ENCODE measurements around the gene ENGASE.

Gene ENGASE

GRCh38 chr17:79093270-79093669 lies 18.6 kb downstream of the ENGASE start:
- DNase-seq (ENCODE audit: low read depth), result no peak

GRCh38 chr17:79094261-79094660 lies 19.6 kb downstream of the ENGASE start:
- no peak for DNase-seq (ENCODE audit: low read depth)

GRCh38 chr17:79095345-79096055 lies 20.9 kb downstream of the ENGASE start:
- DNase-seq (ENCODE audit: low read depth), result no peak

- DNase-seq (ENCODE audit: low read depth), result no peak
Observed at GRCh38 chr17:79096477-79096876, 21.9 kb downstream of the ENGASE start.

GRCh38 chr17:79097226-79098055 lies 22.8 kb downstream of the ENGASE start:
- no peak for DNase-seq (ENCODE audit: low read depth)

GRCh38 chr17:79098282-79098867 lies 23.8 kb downstream of the ENGASE start:
- DNase-seq (ENCODE audit: low read depth), result no peak

- no peak for DNase-seq (ENCODE audit: low read depth)
Observed at GRCh38 chr17:79100405-79100804, 25.8 kb downstream of the ENGASE start.

- DNase-seq (ENCODE audit: low read depth), result no peak
Observed at GRCh38 chr17:79101111-79101673, 26.6 kb downstream of the ENGASE start.

GRCh38 chr17:79102214-79102613 lies 27.6 kb downstream of the ENGASE start:
- no peak for DNase-seq (ENCODE audit: low read depth)

GRCh38 chr17:79104898-79105600 lies 30.4 kb downstream of the ENGASE start:
- no peak for DNase-seq (ENCODE audit: low read depth)

- DNase-seq (ENCODE audit: low read depth), result no peak
Observed at GRCh38 chr17:79105937-79106336, 31.3 kb downstream of the ENGASE start.

GRCh38 chr17:79106958-79107357 lies 32.3 kb downstream of the ENGASE start:
- DNase-seq (ENCODE audit: low read depth), result no peak

- no peak for DNase-seq (ENCODE audit: low read depth)
Observed at GRCh38 chr17:79107499-79108231, 33.0 kb downstream of the ENGASE start.

GRCh38 chr17:79108232-79108850 lies 33.7 kb downstream of the ENGASE start:
- no peak for DNase-seq (ENCODE audit: low read depth)

- DNase-seq (ENCODE audit: low read depth), result no peak
Observed at GRCh38 chr17:79108870-79109269, 34.2 kb downstream of the ENGASE start.

GRCh38 chr17:79109584-79109983 lies 35.0 kb downstream of the ENGASE start:
- no peak for DNase-seq (ENCODE audit: low read depth)

- DNase-seq (ENCODE audit: low read depth), result no peak
Observed at GRCh38 chr17:79111097-79111496, 36.5 kb downstream of the ENGASE start.

- DNase-seq (ENCODE audit: low read depth), result no peak
Observed at GRCh38 chr17:79112471-79112870, 37.8 kb downstream of the ENGASE start.

- DNase-seq (ENCODE audit: low read depth), result no peak
Observed at GRCh38 chr17:79113699-79114457, 39.3 kb downstream of the ENGASE start.
